Esophagus muscularis mucosa (tissue), 4 donors: ENCODE measurements around the gene EFNB3. TPM values are rescaled to one million over a fixed set of nuclear protein-coding genes. Genes with fewer than 3 reads are reported as not detected.

ENCODE experiments used
- DNase-seq: peaks from one replicate; pipeline ENCODE4 v3.0.0-alpha.2; 2017; ENCODE audit errors: extremely low spot score
- H3K27ac ChIP-seq, 4 donors: fragments of 200-600 bp; sonication (generic); replicated peaks in 1 of 4; 1 replicate in 3 of 4; 2 replicates in 1 of 4; pipeline ENCODE4 v1.5.1; 2016 to 2019; ENCODE audit warnings: mild to moderate bottlenecking in 1 of 4
- H3K27me3 ChIP-seq, 4 donors: fragments of 200-600 bp; sonication (generic); one replicate each; pipeline versions ENCODE4 v1.5.1 to v1.6.0; 2016 to 2019
- H3K36me3 ChIP-seq, 4 donors: fragments of 200-600 bp; sonication (generic); one replicate each; pipeline ENCODE4 v1.5.1; 2016 to 2019
- H3K4me1 ChIP-seq, 4 donors: fragments of 200-600 bp; sonication (generic); one replicate each; pipeline ENCODE4 v1.5.1; 2016 to 2019
- H3K4me3 ChIP-seq, 4 donors: fragments of 200-600 bp; sonication (generic); 1 replicate in 2 of 4; 2 replicates in 2 of 4; pipeline ENCODE4 v1.5.1; 2016 to 2019; ENCODE audit warnings: mild to moderate bottlenecking in 4 of 4, moderate library complexity in 1 of 4
- H3K9me3 ChIP-seq, 4 donors: fragments of 200-600 bp; sonication (generic); 1 replicate in 3 of 4; 2 replicates in 1 of 4; pipeline ENCODE4 v1.5.1; 2016 to 2019
- CTCF ChIP-seq, 3 experiments: fragments of 200-600 bp in 2 of 3; fragments of 450-650 bp in 1 of 3; sonication (generic) in 2 of 3; IDR thresholded peaks; one replicate each; pipeline ENCODE4 v1.5.1; 2017 to 2019; ENCODE audit warnings: antibody characterized with exemption in 3 of 3, mild to moderate bottlenecking in 2 of 3, moderate library complexity in 1 of 3
- EP300 ChIP-seq: sonication (generic); formaldehyde crosslinking; IDR thresholded peaks from one replicate; pipeline ENCODE4 v1.6.1; 2017; ENCODE audit warnings: antibody characterized with exemption
- POLR2A ChIP-seq: fragments of 450-650 bp; IDR thresholded peaks from one replicate; pipeline ENCODE4 v1.6.1; 2017; ENCODE audit warnings: antibody characterized with exemption, moderate library complexity, mild to moderate bottlenecking, low read depth
- POLR2AphosphoS5 ChIP-seq, 2 donors: sonication (generic); formaldehyde crosslinking; IDR thresholded peaks; one replicate each; pipeline ENCODE4 v1.6.1; 2017; ENCODE audit warnings: antibody characterized with exemption in 2 of 2
- WGBS: methylation state at CpG from one replicate; pipeline ENCODE4 v1.1.5; 2018; 5-methylcytosine and 5-hydroxymethylcytosine counted together
- intact Hi-C: fragments of 100-400 bp; cut with DNase I; formaldehyde crosslinking; loops from one replicate; pipeline ENCODE4 v1.15.1; 2023
- total RNA-seq, 4 donors: library from RNA; depleted of rRNA; stranded (reverse); fragments of >200 nt; gene quantifications; one replicate each; pipeline versions ENCODE4 v1.1.0 to v1.2.1, GENCODE V29; 2016

EFNB3 gene
- total RNA-seq, 4 donors from 2014 or later = 0.17 to 0.42 (median 0.33) TPM

- H3K36me3 ChIP-seq = no peaks in the 10 kb centered on the region
- DNase-seq = no peak
- TF ChIP-seq POLR2AphosphoS5 (IDR thresholded peaks at IDR 0.05) (no peak), POLR2A (no peak), EP300 (no peak), CTCF (IDR thresholded peaks at IDR 0.05) (no peak)
- WGBS = 56% methylated on average over 3 of the region's 3 CpGs
- intact Hi-C loops = no loop called here
- H3K27ac ChIP-seq = no peak overlapping the region
- no peak overlapping the region for H3K4me3 ChIP-seq
- H3K4me1 ChIP-seq = no peaks in the 10 kb centered on the region
- H3K27me3 ChIP-seq = peaks cover 0 to 44% (median 0%) of the 10 kb centered on the region in 4 donors
- no peaks in the 10 kb centered on the region for H3K9me3 ChIP-seq
These were observed 22.9 kb downstream of the EFNB3 start for GRCh38 chr17:7727886-7728285.

- Histone ChIP-seq H3K27me3 (peaks cover 0 to 27% (median 0%) of the 10 kb centered on the region in 4 donors), H3K9me3 (no peaks in the 10 kb centered on the region), H3K4me1 (no peaks in the 10 kb centered on the region), H3K36me3 (no peaks in the 10 kb centered on the region), H3K4me3 (no peak overlapping the region), H3K27ac (no peak overlapping the region)
- 70% methylated on average over 1 of the region's 1 CpG for WGBS
- intact Hi-C loops = no loop called here
- DNase-seq = no peak
- no peak for TF ChIP-seq POLR2A
- TF ChIP-seq POLR2AphosphoS5 (IDR thresholded peaks at IDR 0.05) = no peak
- no peak for TF ChIP-seq EP300
- no peak for TF ChIP-seq CTCF (IDR thresholded peaks at IDR 0.05)
These were observed 24.8 kb downstream of the EFNB3 start for GRCh38 chr17:7729816-7730215.

GRCh38 chr17:7732981-7733539 is 28.1 kb downstream of the EFNB3 start:
- Histone ChIP-seq H3K4me1 (no peaks in the 10 kb centered on the region), H3K27me3 (peaks cover 0 to 4% (median 0%) of the 10 kb centered on the region in 4 donors), H3K9me3 (no peaks in the 10 kb centered on the region), H3K36me3 (no peaks in the 10 kb centered on the region), H3K27ac (no peak overlapping the region), H3K4me3 (no peak overlapping the region)
- DNase-seq = no peak
- whole genome bisulfite sequencing = 95% methylated on average over 14 of the region's 14 CpGs
- no peak for TF ChIP-seq POLR2A
- TF ChIP-seq POLR2AphosphoS5 (IDR thresholded peaks at IDR 0.05) = no peak
- no peak for TF ChIP-seq EP300
- TF ChIP-seq CTCF (IDR thresholded peaks at IDR 0.05) = no peak
- intact Hi-C loops = no loop called here

GRCh38 chr17:7737601-7738000 is 32.6 kb downstream of the EFNB3 start:
- Histone ChIP-seq H3K36me3 (no peaks in the 10 kb centered on the region), H3K4me1 (no peaks in the 10 kb centered on the region), H3K9me3 (no peaks in the 10 kb centered on the region), H3K4me3 (no peak overlapping the region), H3K27me3 (peaks cover 0 to 26% (median 2%) of the 10 kb centered on the region in 4 donors), H3K27ac (no peak overlapping the region)
- TF ChIP-seq POLR2AphosphoS5 (IDR thresholded peaks at IDR 0.05) (no peak), EP300 (no peak), CTCF (IDR thresholded peaks at IDR 0.05) (no peak), POLR2A (no peak)
- intact Hi-C loops = no loop called here
- 84% methylated on average over 5 of the region's 5 CpGs for WGBS
- no peak for DNase-seq

- H3K27me3 ChIP-seq = peaks cover 0 to 34% (median 2%) of the 10 kb centered on the region in 4 donors
- TF ChIP-seq POLR2A (no peak), EP300 (no peak), CTCF (IDR thresholded peaks at IDR 0.05) (no peak), POLR2AphosphoS5 (IDR thresholded peaks at IDR 0.05) (no peak)
- no peaks in the 10 kb centered on the region for H3K36me3 ChIP-seq
- H3K4me1 ChIP-seq = no peaks in the 10 kb centered on the region
- no peak for DNase-seq
- H3K9me3 ChIP-seq = no peaks in the 10 kb centered on the region
- no peak overlapping the region for H3K27ac ChIP-seq
- 82% methylated on average over 14 of the region's 14 CpGs for WGBS
- no peak overlapping the region for H3K4me3 ChIP-seq
- intact Hi-C loops = loop anchor here (10.0 kb wide), 1 partner anchor 85 kb away; no protein-coding TSS in a partner anchor
These were observed 34.7 kb downstream of the EFNB3 start for GRCh38 chr17:7739746-7740145.
